ENCODE data around the gene SLC6A18. TPM values are rescaled to one million over a fixed set of nuclear protein-coding genes. Genes with fewer than 3 reads are reported as not detected.

The SLC6A18 gene
- total RNA-seq, 2 donors from 2014 or later = not detected

DNA sequence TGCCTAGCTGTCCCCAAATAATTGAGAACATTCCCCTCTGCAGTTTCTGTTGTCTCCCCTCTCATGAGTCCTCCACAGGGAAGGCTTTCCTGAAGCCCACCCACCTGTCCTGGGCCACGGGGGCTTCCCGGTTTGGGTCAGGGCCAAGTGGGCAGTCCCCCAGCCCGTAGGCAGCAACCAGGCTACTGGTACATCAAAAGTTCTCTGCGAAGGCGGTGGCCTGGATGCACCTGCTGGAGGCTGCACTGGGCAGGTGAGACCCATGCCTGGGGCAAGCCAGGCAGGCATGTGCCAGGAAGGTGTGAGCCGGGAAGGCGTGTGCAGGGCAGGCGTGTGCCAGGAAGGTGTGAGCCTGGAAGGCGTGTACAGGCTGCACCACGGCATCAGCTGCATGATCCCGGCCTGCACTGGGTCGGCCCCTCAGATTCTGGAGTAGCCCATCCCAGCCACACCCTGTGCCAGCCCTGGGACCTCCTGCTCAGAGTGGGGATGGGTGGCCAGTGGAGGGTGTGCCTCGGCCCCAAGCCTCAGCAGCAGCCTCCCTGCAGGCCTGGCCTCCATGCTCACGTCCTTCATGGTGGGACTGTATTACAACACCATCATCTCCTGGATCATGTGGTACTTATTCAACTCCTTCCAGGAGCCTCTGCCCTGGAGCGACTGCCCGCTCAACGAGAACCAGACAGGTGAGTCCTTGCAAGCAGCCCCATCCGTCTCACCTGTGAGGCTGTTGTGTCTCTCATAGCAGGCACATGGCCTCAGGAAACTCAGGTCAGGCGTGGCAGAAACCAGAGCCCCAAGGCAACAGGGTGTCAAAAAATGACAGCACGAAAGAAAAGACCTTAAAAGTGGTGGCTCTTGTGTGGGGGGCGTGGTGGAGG lies 15.0 kb upstream of the SLC6A18 start:
- H3K4me1 ChIP-seq = no peaks in the 10 kb centered on the region
- H3K4me3 ChIP-seq = no peak overlapping the region
- TF ChIP-seq, protein P1, sequence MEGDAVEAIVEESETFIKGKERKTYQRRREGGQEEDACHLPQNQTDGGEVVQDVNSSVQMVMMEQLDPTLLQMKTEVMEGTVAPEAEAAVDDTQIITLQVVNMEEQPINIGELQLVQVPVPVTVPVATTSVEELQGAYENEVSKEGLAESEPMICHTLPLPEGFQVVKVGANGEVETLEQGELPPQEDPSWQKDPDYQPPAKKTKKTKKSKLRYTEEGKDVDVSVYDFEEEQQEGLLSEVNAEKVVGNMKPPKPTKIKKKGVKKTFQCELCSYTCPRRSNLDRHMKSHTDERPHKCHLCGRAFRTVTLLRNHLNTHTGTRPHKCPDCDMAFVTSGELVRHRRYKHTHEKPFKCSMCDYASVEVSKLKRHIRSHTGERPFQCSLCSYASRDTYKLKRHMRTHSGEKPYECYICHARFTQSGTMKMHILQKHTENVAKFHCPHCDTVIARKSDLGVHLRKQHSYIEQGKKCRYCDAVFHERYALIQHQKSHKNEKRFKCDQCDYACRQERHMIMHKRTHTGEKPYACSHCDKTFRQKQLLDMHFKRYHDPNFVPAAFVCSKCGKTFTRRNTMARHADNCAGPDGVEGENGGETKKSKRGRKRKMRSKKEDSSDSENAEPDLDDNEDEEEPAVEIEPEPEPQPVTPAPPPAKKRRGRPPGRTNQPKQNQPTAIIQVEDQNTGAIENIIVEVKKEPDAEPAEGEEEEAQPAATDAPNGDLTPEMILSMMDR (IDR thresholded peaks at IDR 0.05) = no peak
- H3K9me3 ChIP-seq = no peaks in the 10 kb centered on the region
- H3K36me3 ChIP-seq = no peaks in the 10 kb centered on the region
- no peaks in the 10 kb centered on the region for H3K27me3 ChIP-seq
- H3K27ac ChIP-seq = no peak overlapping the region
- DNase-seq (ENCODE audit: low spot score) = no peak

DNA sequence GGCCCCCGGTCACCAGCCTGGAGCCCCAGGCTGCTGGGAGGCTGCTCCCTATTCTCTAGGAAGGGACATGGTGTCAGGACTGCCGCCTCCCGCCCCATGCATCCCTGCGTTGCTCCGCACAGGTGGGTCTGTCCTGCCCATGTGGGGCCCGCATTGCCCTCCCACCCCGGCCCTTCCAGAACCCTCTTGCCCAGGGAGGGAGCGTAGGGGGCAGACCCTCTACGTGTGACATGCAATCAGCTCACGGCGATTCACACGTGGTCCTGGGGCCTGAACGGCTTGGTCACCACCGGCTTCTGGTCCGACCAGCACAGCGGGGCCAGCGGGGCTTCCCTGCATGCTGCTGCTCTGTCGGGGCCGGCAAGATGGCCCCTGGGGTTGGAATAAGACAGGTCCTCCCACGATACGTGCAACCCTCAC lies 14.3 kb upstream of the SLC6A18 start:
- Histone ChIP-seq H3K27ac (no peak overlapping the region), H3K36me3 (no peaks in the 10 kb centered on the region), H3K4me1 (no peaks in the 10 kb centered on the region), H3K4me3 (no peak overlapping the region), H3K27me3 (no peaks in the 10 kb centered on the region), H3K9me3 (peaks cover 0 to 4% of the 10 kb centered on the region in 2 donors)
- DNase-seq (ENCODE audit: low spot score) = no peak
- TF ChIP-seq, protein P1 (IDR thresholded peaks at IDR 0.05) = no peak

DNA sequence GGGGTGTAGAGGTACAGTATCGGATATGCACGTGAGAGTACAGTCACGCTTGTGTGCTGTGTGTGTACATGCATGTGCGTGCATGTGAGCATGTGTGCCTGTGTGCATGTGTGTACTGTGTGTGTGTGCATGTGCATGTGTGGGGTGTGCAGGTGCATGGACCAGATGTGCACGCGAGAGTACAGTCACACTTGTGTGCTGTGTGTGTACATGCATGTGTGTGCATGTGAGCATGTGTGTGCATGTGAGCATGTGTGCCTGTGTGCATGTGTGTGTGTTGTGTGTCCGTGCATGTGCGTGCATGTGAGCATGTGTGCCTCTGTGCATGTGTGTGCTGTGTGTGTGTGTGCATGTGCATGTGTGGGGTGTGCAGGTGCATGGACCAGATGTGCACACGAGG lies 13.5 kb upstream of the SLC6A18 start:
- no peaks in the 10 kb centered on the region for H3K36me3 ChIP-seq

DNA sequence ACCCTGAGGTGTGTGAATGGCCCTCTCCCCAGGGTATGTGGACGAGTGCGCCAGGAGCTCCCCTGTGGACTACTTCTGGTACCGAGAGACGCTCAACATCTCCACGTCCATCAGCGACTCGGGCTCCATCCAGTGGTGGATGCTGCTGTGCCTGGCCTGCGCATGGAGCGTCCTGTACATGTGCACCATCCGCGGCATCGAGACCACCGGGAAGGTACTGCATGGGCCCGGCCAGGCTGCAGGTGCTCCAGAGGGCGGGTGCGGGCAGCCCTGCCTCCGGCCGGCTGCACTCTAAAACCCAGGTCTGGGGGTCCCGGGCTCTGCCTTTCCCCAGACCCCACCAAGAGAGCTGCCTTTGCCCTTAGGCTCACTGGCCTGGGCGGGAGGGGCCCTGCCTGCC lies 12.9 kb upstream of the SLC6A18 start:
- Histone ChIP-seq H3K4me3 (no peak overlapping the region), H3K27me3 (no peaks in the 10 kb centered on the region), H3K27ac (no peak overlapping the region), H3K36me3 (no peaks in the 10 kb centered on the region), H3K4me1 (no peaks in the 10 kb centered on the region), H3K9me3 (peaks cover 0 to 4% of the 10 kb centered on the region in 2 donors)
- no peak for DNase-seq (ENCODE audit: low spot score)
- TF ChIP-seq, protein P1 (IDR thresholded peaks at IDR 0.05) = no peak

More for the DNA sequence above, 13.5 kb upstream of the SLC6A18 start:
- Histone ChIP-seq H3K27me3 (no peaks in the 10 kb centered on the region), H3K4me1 (no peaks in the 10 kb centered on the region), H3K4me3 (no peak overlapping the region), H3K9me3 (peaks cover 0 to 4% of the 10 kb centered on the region in 2 donors), H3K27ac (no peak overlapping the region)
- no peak for DNase-seq (ENCODE audit: low spot score)
- TF ChIP-seq, protein P1 (IDR thresholded peaks at IDR 0.05) = no peak

DNA sequence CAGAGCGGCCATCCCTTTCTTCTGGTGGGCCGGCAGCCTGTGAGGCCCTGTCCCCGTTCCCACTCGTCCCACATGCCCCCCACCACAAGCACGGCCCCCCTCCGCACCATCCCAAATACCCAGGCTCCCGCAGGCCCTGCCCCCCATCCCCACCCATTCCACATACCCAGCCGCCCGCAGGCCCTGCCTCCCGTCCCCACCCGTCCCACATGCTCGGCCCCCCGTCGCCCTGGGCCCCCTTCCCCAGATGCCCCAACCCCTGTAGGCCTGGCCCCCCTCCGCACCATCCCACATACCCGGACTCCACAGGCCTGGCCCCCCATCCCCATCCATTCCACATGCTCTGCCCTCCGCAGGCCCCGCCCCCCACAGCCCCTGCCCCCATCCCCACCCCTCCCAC lies 12.3 kb upstream of the SLC6A18 start:
- Histone ChIP-seq H3K9me3 (peaks cover 0 to 4% of the 10 kb centered on the region in 2 donors), H3K27me3 (no peaks in the 10 kb centered on the region), H3K4me1 (no peaks in the 10 kb centered on the region), H3K27ac (no peak overlapping the region), H3K36me3 (no peaks in the 10 kb centered on the region), H3K4me3 (no peak overlapping the region)
- DNase-seq (ENCODE audit: low spot score) = no peak
- TF ChIP-seq, protein P1 (IDR thresholded peaks at IDR 0.05) = no peak
